GM23338 (cell line): ENCODE results near the gene SRGAP3. TPM values are rescaled to one million over a fixed set of nuclear protein-coding genes. Genes with fewer than 3 reads are reported as not detected.

Experiments used
- ATAC-seq: fragments of 200-7000 bp; cut with Tn5 transposase; 3 replicates; pipeline ENCODE4 v1.9.1; 2020
- DNase-seq: peaks from one replicate; pipeline ENCODE4 v3.0.0-alpha.2; 2015; ENCODE audit warnings: low spot score
- H2AFZ ChIP-seq: fragments of 200-600 bp; sonication (generic); 2 replicates; pipeline ENCODE4 v1.8.0; 2016; ENCODE audit warnings: antibody characterized with exemption, mild to moderate bottlenecking, moderate library complexity
- H3F3A ChIP-seq: fragments of 200-600 bp; sonication (generic); replicated peaks from 2 replicates; pipeline ENCODE4 v1.8.0; 2017; ENCODE audit warnings: antibody characterized with exemption, mixed run types, low read depth
- H3K27ac ChIP-seq: fragments of 200-600 bp; sonication (generic); 2 replicates; pipeline ENCODE4 v1.6.1; 2016; ENCODE audit warnings: low read depth
- H3K27me3 ChIP-seq: fragments of 200-600 bp; sonication (generic); 2 replicates; pipeline ENCODE4 v1.8.0; 2016; ENCODE audit warnings: mild to moderate bottlenecking, mixed run types, moderate library complexity; ENCODE audit not compliant: insufficient read depth
- H3K36me3 ChIP-seq: fragments of 200-600 bp; sonication (generic); 2 replicates; pipeline ENCODE4 v1.8.0; 2016; ENCODE audit warnings: mild to moderate bottlenecking; ENCODE audit not compliant: insufficient read depth
- H3K4me1 ChIP-seq: fragments of 200-600 bp; sonication (generic); 2 replicates; pipeline ENCODE4 v1.8.0; 2016; ENCODE audit warnings: mild to moderate bottlenecking, moderate library complexity; ENCODE audit not compliant: insufficient read depth
- H3K4me2 ChIP-seq: fragments of 200-600 bp; sonication (generic); 2 replicates; pipeline ENCODE4 v1.7.1; 2017; ENCODE audit warnings: mixed run types
- H3K4me3 ChIP-seq: fragments of 200-600 bp; sonication (generic); 2 replicates; pipeline ENCODE4 v1.6.1; 2016; ENCODE audit warnings: mixed run types
- H3K79me2 ChIP-seq: fragments of 200-600 bp; sonication (generic); replicated peaks from 2 replicates; pipeline ENCODE4 v1.8.0; 2017; ENCODE audit warnings: mild to moderate bottlenecking; ENCODE audit not compliant: insufficient read depth
- H3K9me2 ChIP-seq: fragments of 200-600 bp; sonication (generic); 2 replicates; pipeline ENCODE4 v1.8.0; 2017; ENCODE audit not compliant: insufficient read depth
- H4K20me1 ChIP-seq: fragments of 200-600 bp; sonication (generic); replicated peaks from 2 replicates; pipeline ENCODE4 v1.8.0; 2017; ENCODE audit warnings: mild to moderate bottlenecking; ENCODE audit not compliant: insufficient read depth
- H3K27ac Mint-ChIP-seq: 2 replicates; pipeline ENCODE4 v1.8.0; 2020; ENCODE audit warnings: inconsistent platforms, mild to moderate bottlenecking, moderate library complexity, mixed read lengths
- H3K27me3 Mint-ChIP-seq: 3 replicates; pipeline ENCODE4 v1.8.0; 2022; ENCODE audit warnings: low read depth, mild to moderate bottlenecking, moderate library complexity, mixed read lengths, inconsistent platforms; ENCODE audit not compliant: insufficient read depth, poor library complexity
- H3K36me3 Mint-ChIP-seq: 3 replicates; pipeline ENCODE4 v1.8.0; 2021; ENCODE audit warnings: low read depth, mild to moderate bottlenecking, inconsistent platforms, moderate library complexity, mixed read lengths
- H3K4me1 Mint-ChIP-seq: 3 replicates; pipeline ENCODE4 v1.8.0; 2020; ENCODE audit warnings: mild to moderate bottlenecking, inconsistent platforms, mixed read lengths
- H3K4me3 Mint-ChIP-seq: 3 replicates; pipeline ENCODE4 v1.8.0; 2021; ENCODE audit warnings: moderate library complexity, mild to moderate bottlenecking, inconsistent platforms, mixed read lengths
- H3K9me3 Mint-ChIP-seq: 3 replicates; pipeline ENCODE4 v1.8.0; 2020; ENCODE audit warnings: moderate library complexity, mild to moderate bottlenecking, inconsistent platforms, mixed read lengths
- CREB1 ChIP-seq: fragments of 250-450 bp; sonication (Bioruptor Pico); IDR thresholded peaks from 2 replicates; pipeline ENCODE4 v1.5.0; 2020; ENCODE audit warnings: low read depth, mild to moderate bottlenecking, moderate library complexity
- ETS1 ChIP-seq: IDR thresholded peaks from 2 replicates; pipeline ENCODE4 v1.6.1; 2016; ENCODE audit warnings: antibody characterized with exemption
- EZH2phosphoT487 ChIP-seq: fragments of 200-600 bp; sonication (generic); IDR thresholded peaks from one replicate; pipeline ENCODE4 v1.8.1; 2018; ENCODE audit warnings: antibody characterized with exemption; ENCODE audit not compliant: unreplicated experiment
- NANOG ChIP-seq: IDR thresholded peaks from 2 replicates; pipeline ENCODE4 v1.6.1; 2016; ENCODE audit warnings: antibody characterized with exemption, borderline replicate concordance
- POLR2AphosphoS5 ChIP-seq: IDR thresholded peaks from 2 replicates; pipeline ENCODE4 v1.6.1; 2016; ENCODE audit warnings: antibody characterized with exemption, low read depth
- REST ChIP-seq: IDR thresholded peaks from one replicate; pipeline ENCODE4 v1.6.1; 2018; ENCODE audit warnings: antibody characterized with exemption; ENCODE audit not compliant: unreplicated experiment
- STAT1 ChIP-seq: IDR thresholded peaks from one replicate; pipeline ENCODE4 v1.6.1; 2016; ENCODE audit warnings: antibody characterized with exemption; ENCODE audit not compliant: unreplicated experiment
- ZNF114 ChIP-seq: fragments of 250-450 bp; sonication (Bioruptor Pico); IDR thresholded peaks from 2 replicates; pipeline ENCODE4 v1.5.0; 2020; ENCODE audit warnings: mild to moderate bottlenecking, moderate library complexity
- ZNF462 ChIP-seq: fragments of 250-450 bp; sonication (Bioruptor Pico); IDR thresholded peaks from 2 replicates; pipeline ENCODE4 v1.5.0; 2020; ENCODE audit warnings: mild to moderate bottlenecking, moderate library complexity
- polyA plus RNA-seq: library from polyadenylated mRNA; unstranded; fragments of >200 nt; fragmentation: Nextera tagmentation; extraction: Ambion mirVana; gene quantifications from 2 replicates; pipeline ENCODE4 v1.2.1, GENCODE V29; 2016
- total RNA-seq: library from RNA; depleted of rRNA; stranded (reverse); fragments of >200 nt; shearing (Covaris generic); gene quantifications from 2 replicates; pipeline ENCODE4 v1.2.3, GENCODE V29; 2014

SRGAP3 gene
- total and polyA plus RNA-seq, 2 experiments from 2014 or later = 6.4 to 9.4 TPM

- no peak overlapping the region for H3K4me3 ChIP-seq
- ATAC-seq = no peak
- Mint-ChIP-seq H3K9me3 (no peaks in the 10 kb centered on the region), H3K36me3 (no peaks in the 10 kb centered on the region), H3K4me1 (peaks cover 38% of the 10 kb centered on the region), H3K4me3 (no peak overlapping the region), H3K27me3 (peaks cover 10% of the 10 kb centered on the region), H3K27ac (no peak overlapping the region)
- peak; percentile 33 for DNase-seq
- no peak overlapping the region for H3K27ac ChIP-seq
- H2AFZ ChIP-seq = no peak overlapping the region
- H3F3A ChIP-seq = 0 out of 2 replicates have a peak, but pooled peaks cover 3% of the 10 kb centered on the region
- H3K4me1 ChIP-seq = peaks cover 28% of the 10 kb centered on the region
- H3K79me2 ChIP-seq = peaks cover 9% of the 10 kb centered on the region; the same call in 1 of the 2 replicates
- H3K4me2 ChIP-seq = no peak overlapping the region
- H4K20me1 ChIP-seq = 0 out of 2 replicates have a peak, but pooled peaks cover 3% of the 10 kb centered on the region
- no peaks in the 10 kb centered on the region for H3K27me3 ChIP-seq
- no peaks in the 10 kb centered on the region for H3K36me3 ChIP-seq
- no peak for TF ChIP-seq EZH2phosphoT487
- no peak for TF ChIP-seq ETS1
- no peak for TF ChIP-seq NANOG
- TF ChIP-seq ZNF114 (CRISPR knock-in tag) = no peak
- TF ChIP-seq REST = no peak
- no peak for TF ChIP-seq ZNF462 (CRISPR knock-in tag)
- no peak for TF ChIP-seq STAT1
- TF ChIP-seq CREB1 (CRISPR knock-in tag) = no peak
- TF ChIP-seq POLR2AphosphoS5 = no peak
- H3K9me2 ChIP-seq = no peaks in the 10 kb centered on the region
These were observed 3.3 kb downstream of the SRGAP3 start for GRCh38 chr3:9246189-9246588.
